ENCODE measurements around the gene AMOTL2. TPM values are rescaled to one million over a fixed set of nuclear protein-coding genes. Genes with fewer than 3 reads are reported as not detected.

AMOTL2 gene
- polyA plus RNA-seq (2011; rRNA removed) = 36.3 and 44.1 TPM in 2 replicates
- 70.4 and 95.3 TPM in 2 replicates for polyA plus RNA-seq (2012; cell fraction: cytosol; rRNA removed)
- 144 and 160 TPM in 2 replicates for polyA plus RNA-seq (2012; cell fraction: nucleus; rRNA removed)
- 40.7 to 49.4 TPM (median 41.1 TPM) in 3 replicates for polyA plus RNA-seq (2017; fragmentation: RNase III; extraction: RNeasy Plus Mini Kit Qiagen cat#74134 plus additional on column Dnase treatment)
- polyA minus RNA-seq (2011; rRNA and poly(A)+ RNA removed) = 48.6 and 69.1 TPM in 2 replicates

DNA sequence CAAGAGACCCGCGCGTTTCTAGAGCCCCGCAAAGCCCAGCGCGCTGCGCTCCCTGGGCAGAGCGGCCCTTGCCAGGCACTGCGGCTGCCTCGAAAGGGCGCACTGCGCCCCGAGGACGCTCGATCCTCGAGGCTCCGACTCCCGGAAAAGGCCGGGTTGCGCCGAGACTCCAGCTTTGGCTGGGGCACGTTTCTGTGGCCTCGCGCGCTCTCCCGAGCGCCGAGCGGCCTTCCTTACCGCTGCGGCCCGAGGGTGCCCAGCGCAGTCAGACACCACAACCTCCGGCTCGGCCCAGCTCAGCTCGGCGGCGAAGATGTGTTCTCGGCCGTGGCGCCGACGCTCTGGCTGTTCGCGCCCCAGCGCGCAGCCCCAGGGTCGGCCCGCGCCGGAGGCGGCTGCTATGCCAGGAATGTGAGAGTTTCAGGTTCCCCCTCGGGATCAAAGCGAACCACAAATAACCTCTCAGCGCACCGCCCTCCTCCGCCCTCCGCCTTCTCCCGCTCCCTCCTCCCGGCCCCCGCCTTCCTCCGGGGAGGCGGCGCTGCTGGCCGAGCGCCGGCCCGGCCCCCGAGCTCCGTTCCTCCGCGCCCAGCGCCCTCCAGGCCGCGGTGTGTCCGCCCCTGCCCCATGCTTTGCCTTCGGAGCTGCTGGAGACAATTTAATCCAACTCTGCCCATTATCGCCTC is at the start of gene AMOTL2:
TSS of gene AMOTL2 (minus strand) at position 343 of the 686 bp plus-strand sequence. CDS start 3,014 bp downstream, outside the sequence.
- ATAC-seq (peak; percentile 79 to 80), DNase-seq (ENCODE audit: low read depth in 1 of 2, low spot score in 1 of 2) (peak; percentile 90 to 93), FAIRE-seq (no peak)
- peak in 1 of 2 experiments; percentile 80; a peak in 3 of 5 replicates for TF ChIP-seq JUN (IDR thresholded peaks at IDR 0.05)
- no peak for TF ChIP-seq NFE2L2 (conservative IDR thresholded peaks at IDR 0.05; ENCODE audit: low read length)
- TF ChIP-seq, protein P1, sequence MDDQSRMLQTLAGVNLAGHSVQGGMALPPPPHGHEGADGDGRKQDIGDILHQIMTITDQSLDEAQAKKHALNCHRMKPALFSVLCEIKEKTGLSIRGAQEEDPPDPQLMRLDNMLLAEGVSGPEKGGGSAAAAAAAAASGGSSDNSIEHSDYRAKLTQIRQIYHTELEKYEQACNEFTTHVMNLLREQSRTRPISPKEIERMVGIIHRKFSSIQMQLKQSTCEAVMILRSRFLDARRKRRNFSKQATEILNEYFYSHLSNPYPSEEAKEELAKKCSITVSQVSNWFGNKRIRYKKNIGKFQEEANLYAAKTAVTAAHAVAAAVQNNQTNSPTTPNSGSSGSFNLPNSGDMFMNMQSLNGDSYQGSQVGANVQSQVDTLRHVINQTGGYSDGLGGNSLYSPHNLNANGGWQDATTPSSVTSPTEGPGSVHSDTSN (IDR thresholded peaks at IDR 0.05) = peak; percentile 39; the same call in 1 of the 2 replicates
- peak; percentile 73; the same call in 1 of the 2 replicates for TF ChIP-seq TFCP2L1 (CRISPR knock-in tag; IDR thresholded peaks at IDR 0.05)
- TF ChIP-seq POLR2A (IDR thresholded peaks at IDR 0.05; ENCODE audit: low read length) = peak; percentile 63
- peak in 1 of 2 experiments; percentile 26; a peak in 1 of 4 replicates for TF ChIP-seq CEBPB (IDR thresholded peaks at IDR 0.05)
- no peak for TF ChIP-seq RCOR1 (IDR thresholded peaks at IDR 0.05; ENCODE audit: low read depth, low read length)
- TF ChIP-seq, protein P2, sequence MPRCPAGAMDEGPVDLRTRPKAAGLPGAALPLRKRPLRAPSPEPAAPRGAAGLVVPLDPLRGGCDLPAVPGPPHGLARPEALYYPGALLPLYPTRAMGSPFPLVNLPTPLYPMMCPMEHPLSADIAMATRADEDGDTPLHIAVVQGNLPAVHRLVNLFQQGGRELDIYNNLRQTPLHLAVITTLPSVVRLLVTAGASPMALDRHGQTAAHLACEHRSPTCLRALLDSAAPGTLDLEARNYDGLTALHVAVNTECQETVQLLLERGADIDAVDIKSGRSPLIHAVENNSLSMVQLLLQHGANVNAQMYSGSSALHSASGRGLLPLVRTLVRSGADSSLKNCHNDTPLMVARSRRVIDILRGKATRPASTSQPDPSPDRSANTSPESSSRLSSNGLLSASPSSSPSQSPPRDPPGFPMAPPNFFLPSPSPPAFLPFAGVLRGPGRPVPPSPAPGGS (IDR thresholded peaks at IDR 0.05) = peak; percentile 72; the same call in 2 of the 3 replicates
- TF ChIP-seq, protein P3, sequence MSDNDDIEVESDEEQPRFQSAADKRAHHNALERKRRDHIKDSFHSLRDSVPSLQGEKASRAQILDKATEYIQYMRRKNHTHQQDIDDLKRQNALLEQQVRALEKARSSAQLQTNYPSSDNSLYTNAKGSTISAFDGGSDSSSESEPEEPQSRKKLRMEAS (IDR thresholded peaks at IDR 0.05) = peak; percentile 59; the same call in 1 of the 2 replicates
- no peak for TF ChIP-seq FOSL2 (IDR thresholded peaks at IDR 0.05)
- peak; percentile 10; the same call in 1 of the 2 replicates for TF ChIP-seq FOSL2 (CRISPR knock-in tag; IDR thresholded peaks at IDR 0.05)
- peak in 1 of 2 experiments; percentile 63; a peak in 1 of 5 replicates for TF ChIP-seq EP300 (IDR thresholded peaks at IDR 0.05)
- TF ChIP-seq GATA3 (IDR thresholded peaks at IDR 0.05; ENCODE audit: borderline replicate concordance) = peak; percentile 81
- TF ChIP-seq ESRRA (IDR thresholded peaks at IDR 0.05; ENCODE audit: borderline replicate concordance, low read length) = peak; percentile 24; the same call in 1 of the 2 replicates
- TF ChIP-seq HEYL (CRISPR knock-in tag; IDR thresholded peaks at IDR 0.05) = no peak
- TF ChIP-seq, protein P4, sequence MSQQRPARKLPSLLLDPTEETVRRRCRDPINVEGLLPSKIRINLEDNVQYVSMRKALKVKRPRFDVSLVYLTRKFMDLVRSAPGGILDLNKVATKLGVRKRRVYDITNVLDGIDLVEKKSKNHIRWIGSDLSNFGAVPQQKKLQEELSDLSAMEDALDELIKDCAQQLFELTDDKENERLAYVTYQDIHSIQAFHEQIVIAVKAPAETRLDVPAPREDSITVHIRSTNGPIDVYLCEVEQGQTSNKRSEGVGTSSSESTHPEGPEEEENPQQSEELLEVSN (IDR thresholded peaks at IDR 0.05; ENCODE audit: borderline replicate concordance, low read depth) = 0 out of 2 replicates have a peak, but pooled peaks have one; percentile 23
- TF ChIP-seq SREBF2 (IDR thresholded peaks at IDR 0.05) = no peak
- Histone ChIP-seq H3K4me3 (peak within 1 kb of the TSS; percentile 74), H3K4me2 (peak within 1 kb of the TSS; percentile 93), H3K9me3 (no peaks in the 10 kb centered on the region), H3K4me1 (peaks cover 66% of the 10 kb centered on the region), H3K27ac (peak within 1 kb of the TSS; percentile 99 to 100)
- ChIA-PET POLR2A (interaction anchor here (0.7 to 3.9 kb wide), 14 partner anchors 8 to 111 kb away, joined by 3 to 88 read pairs (median 5); partner anchors contain the start of genes ANAPC13 and CEP63), CTCF (interaction anchor here (0.6 to 31.4 kb wide), 10 partner anchors 9 to 1661 kb away, joined by 3 to 356 read pairs (median 4); partner anchors contain the start of genes ANAPC13 and CEP63)
- WGBS (ENCODE audit: missing lambda C conversion rate) = 0% methylated on average over 3 of the region's 78 CpGs

GRCh38 chr3:134423153-134423552 is 48.9 kb upstream of the AMOTL2 start:
- no peak overlapping the region for H3K4me2 ChIP-seq
- ATAC-seq (no peak), FAIRE-seq (no peak), DNase-seq (ENCODE audit: low read depth in 1 of 2, low spot score in 1 of 2) (no peak)
- no peak overlapping the region for H3K4me3 ChIP-seq
- no peaks in the 10 kb centered on the region for H3K9me3 ChIP-seq
- peaks cover 23% of the 10 kb centered on the region for H3K4me1 ChIP-seq
- WGBS (ENCODE audit: missing lambda C conversion rate) = 100% methylated on average over 1 of the region's 2 CpGs
- CTCF ChIA-PET = interaction anchor here (1.0 to 1.4 kb wide), 4 partner anchors 28 to 115 kb away, joined by 3 to 4 read pairs (median 3); partner anchors contain the start of gene AMOTL2
- TF ChIP-seq MAZ (IDR thresholded peaks at IDR 0.05; ENCODE audit: borderline replicate concordance, low read depth, low read length) (no peak), BHLHE40 (IDR thresholded peaks at IDR 0.05; ENCODE audit: low read depth, low read length) (no peak), RARB (CRISPR knock-in tag; IDR thresholded peaks at IDR 0.05) (no peak), ZFP36 (IDR thresholded peaks at IDR 0.05; ENCODE audit: borderline replicate concordance, partially characterized antibody) (no peak)
- TF ChIP-seq, protein P5, sequence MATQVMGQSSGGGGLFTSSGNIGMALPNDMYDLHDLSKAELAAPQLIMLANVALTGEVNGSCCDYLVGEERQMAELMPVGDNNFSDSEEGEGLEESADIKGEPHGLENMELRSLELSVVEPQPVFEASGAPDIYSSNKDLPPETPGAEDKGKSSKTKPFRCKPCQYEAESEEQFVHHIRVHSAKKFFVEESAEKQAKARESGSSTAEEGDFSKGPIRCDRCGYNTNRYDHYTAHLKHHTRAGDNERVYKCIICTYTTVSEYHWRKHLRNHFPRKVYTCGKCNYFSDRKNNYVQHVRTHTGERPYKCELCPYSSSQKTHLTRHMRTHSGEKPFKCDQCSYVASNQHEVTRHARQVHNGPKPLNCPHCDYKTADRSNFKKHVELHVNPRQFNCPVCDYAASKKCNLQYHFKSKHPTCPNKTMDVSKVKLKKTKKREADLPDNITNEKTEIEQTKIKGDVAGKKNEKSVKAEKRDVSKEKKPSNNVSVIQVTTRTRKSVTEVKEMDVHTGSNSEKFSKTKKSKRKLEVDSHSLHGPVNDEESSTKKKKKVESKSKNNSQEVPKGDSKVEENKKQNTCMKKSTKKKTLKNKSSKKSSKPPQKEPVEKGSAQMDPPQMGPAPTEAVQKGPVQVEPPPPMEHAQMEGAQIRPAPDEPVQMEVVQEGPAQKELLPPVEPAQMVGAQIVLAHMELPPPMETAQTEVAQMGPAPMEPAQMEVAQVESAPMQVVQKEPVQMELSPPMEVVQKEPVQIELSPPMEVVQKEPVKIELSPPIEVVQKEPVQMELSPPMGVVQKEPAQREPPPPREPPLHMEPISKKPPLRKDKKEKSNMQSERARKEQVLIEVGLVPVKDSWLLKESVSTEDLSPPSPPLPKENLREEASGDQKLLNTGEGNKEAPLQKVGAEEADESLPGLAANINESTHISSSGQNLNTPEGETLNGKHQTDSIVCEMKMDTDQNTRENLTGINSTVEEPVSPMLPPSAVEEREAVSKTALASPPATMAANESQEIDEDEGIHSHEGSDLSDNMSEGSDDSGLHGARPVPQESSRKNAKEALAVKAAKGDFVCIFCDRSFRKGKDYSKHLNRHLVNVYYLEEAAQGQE (IDR thresholded peaks at IDR 0.05) = no peak
- H3K27ac ChIP-seq = peak overlapping the region in 1 of 2 experiments; percentile 37; a peak in 1 of 6 replicates
- POLR2A ChIA-PET = no interaction called here
